Stimulated activated CD4-positive, alpha-beta T cell treated with anti-CD3 and anti-CD28 coated beads, Interleukin-1b, Interleukin-23, amount 100 ng/mL, for 24 hours (primary cell): Measurements from ENCODE around the gene GPC3.
"Not testable (repeated sequence)": the region's sequence is repeated elsewhere in the genome, so short reads cannot be mapped to it uniquely, and the experiment has no call there.

Source experiments
- DNase-seq, 4 experiments: peaks; one replicate each; pipeline ENCODE4 v3.0.0-alpha.2; 2020; ENCODE audit warnings: low read depth in 4 of 4, low spot score in 1 of 4

Gene GPC3

DNA sequence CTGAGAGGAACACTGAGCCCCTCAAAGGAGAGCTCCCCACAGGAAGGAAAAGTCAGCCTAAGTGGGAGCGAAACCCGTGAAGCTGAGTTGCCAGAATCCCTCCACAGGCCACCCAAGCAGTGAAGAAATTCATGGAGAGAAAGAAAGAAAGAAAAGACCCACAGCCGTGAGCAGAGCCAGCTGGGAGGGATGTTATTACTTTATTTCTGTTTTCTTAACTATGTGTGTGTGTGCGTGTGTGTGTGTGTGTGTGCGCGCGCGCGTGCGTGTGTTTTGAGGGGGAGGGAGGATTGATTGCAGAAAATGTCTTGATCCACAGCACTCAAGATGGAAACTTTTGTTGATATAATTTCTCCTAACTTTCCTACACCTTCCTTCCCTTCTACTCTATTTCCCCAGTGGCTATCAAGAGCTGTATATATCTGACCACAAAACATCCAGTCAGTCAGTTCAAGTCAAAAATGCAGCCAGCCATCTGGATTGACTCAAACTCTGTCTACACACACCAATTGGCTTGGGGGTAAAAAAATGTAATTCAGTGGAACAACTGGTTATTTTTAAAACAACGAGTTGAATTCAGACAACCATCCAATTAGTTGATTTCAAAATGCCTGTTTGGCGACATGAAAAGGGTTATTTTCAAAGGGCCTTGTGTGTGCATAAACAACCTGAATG, 13.8 kb upstream of the GPC3 start:
- no peak for DNase-seq

DNA sequence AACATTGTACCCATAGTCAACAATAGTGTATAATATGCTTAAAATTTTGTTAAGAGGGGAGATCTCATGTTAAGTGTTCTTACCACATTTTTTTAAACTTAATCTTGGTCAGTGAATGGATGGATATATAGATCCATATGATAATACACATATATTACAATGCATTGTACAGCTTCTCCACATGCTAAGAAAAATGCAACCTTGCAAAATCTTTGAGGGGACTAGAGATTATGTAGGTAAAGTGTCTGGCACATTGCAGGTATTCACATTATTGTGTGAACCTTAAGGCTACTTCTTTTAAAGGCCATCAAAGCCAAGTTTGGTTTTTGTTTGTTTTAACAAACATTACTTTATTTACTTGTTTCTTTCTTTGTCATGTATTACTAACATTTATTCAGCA, 10.4 kb upstream of the GPC3 start:
- DNase-seq: no peak

DNA sequence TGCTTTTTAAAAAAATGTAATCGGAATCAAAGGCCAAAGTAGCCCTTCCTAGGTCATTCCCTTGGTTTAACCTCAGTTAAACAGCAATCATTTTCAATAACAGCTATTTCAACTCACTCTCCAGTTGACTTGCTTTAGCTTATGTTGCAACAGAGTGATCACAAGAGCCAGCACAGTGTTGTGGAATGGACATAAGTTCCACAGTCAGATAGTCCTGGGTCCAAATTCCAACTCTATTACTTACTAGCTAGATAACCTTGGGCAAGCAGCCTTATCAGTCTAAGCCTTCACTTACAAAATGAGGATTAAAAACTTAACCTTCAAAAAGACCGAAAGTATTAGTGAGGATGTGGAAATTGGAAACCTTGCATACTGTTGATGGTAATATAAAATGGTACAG, 9.2 kb upstream of the GPC3 start:
- DNase-seq: no peak

DNA sequence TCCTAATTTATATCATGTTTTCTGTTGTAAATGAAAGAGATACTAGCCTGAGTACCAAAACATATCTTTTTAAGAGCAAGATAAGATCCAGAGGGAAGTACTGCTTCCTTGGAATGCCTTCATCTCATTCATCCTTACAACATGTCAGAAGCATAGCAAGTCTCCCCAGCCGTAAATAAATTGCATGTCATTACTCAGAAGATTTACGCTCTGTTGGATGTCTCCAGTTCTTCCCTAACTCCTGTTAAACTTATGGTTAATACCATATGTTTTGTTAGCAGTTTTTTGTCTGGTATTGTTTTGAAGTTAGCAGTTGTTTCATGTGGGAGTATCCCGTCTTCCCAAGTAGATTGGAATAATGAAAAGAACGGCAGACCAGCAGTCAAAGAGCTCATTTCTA, 7.5 kb upstream of the GPC3 start:
- DNase-seq: no peak

DNA sequence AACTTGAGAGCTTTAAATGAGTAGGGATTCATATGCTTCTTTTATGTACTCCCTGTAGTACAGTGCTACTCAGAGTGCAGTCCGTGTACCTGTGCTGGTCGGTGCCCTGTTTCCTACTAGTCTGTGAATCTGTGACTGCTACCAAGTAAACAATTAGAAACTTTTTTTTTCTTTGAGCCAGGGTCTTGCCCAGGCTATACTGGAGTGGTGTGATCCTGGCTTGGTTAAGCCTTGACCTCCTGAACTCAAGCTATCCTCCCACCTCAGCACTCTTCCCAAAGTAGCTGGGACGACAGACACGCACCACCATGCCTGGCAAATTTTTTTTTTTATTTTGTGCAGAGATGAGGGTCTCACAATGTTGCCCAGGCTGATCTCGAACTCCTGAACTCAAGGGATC, 6.4 kb upstream of the GPC3 start:
- DNase-seq: no peak

DNA sequence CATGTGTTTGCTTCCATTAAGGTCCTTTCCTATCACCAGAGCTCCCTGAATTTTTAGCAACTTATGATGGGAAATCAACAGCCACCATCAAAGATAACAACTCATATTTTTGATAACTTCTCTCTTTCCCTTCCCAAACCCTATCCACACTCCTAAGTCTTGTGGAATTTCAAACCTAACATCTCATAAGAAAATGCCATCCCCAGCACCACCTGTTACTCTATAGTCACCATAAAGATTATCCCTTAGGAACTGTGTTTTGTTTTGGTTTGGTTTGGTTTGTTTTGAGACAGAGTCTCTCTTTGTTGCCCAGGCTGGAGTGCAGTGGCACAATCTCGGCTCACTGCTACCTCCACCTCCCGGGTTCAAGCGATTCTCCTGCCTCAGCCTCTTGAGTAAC, 5.7 kb upstream of the GPC3 start:
- DNase-seq: not testable (repeated sequence)

DNA sequence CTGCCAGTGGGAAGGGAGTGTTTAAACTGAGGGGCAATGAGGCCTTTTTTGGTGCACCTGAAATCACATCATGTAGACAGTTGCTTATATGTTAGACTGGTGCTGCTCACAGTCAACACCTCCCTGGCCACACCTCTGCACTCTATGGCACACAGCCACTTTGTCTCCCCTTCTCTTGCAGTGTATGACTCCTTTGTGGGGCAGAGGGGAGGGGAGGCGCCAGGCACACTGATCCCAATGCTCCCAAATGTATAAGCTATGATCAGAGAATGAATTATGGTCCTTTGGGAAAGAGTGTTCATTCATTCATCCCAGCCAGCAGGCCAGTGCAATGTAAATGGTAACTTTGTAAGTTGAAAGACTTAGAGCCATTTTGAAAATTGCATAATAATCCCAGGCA, 4.6 kb upstream of the GPC3 start:
- DNase-seq: no peak

DNA sequence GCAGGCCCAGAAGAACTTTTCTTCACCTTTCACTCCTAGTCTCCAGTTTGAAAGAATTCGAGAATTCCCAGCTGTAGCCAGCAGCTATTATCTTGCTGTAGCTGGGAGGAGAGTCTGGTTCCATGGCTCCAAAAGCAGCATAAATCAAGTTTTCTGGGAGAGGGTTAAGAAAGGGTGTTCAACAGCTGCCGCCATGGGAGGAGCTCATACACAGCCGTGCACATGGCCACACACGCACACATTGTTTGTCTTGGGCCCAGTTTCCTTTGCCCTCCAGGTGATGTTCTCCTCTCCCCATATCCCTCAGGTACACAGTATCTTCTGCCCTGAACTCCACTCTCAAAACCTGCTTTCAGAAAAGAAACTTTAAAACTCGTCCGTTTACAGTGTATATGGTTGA, 4.1 kb upstream of the GPC3 start:
- no peak for DNase-seq

DNA sequence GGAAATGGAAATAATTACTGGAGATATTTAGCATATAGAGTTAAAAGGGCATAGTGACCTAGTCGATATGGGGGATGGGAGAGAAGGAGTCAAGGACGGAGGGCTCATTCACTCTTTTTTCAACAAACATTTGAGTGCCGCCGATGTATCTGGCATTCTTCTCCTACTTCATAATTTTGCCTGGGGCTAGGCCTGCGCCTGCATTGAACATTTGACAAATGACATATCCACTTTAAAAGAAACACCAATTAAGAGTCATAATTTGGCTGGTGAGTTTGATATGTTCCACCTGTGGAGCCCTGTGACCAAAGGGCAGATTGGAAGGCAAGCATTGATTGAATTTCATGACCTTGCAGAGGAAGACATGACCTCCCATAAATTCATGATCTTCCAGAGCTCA, 2.6 kb upstream of the GPC3 start:
- DNase-seq: no peak

DNA sequence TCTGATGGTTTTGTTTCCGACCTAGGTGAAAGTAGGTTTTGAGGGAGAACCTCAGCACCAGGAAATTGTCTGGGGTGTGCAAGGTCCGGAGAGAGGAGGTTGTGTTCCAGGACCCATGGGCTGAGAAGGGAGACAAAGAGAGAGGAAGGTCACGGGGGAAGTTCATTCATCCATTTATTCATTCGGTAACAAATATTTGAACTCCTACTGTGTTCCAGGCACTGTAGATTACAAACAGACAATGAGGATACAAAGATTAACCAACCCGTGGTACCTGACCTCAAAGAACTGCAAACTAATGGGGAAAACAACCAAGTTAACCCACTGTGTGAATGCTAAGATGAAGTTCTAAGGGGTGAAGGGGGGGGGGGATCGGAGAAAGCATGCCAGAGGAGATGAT, 1.8 kb upstream of the GPC3 start:
- no peak for DNase-seq

DNA sequence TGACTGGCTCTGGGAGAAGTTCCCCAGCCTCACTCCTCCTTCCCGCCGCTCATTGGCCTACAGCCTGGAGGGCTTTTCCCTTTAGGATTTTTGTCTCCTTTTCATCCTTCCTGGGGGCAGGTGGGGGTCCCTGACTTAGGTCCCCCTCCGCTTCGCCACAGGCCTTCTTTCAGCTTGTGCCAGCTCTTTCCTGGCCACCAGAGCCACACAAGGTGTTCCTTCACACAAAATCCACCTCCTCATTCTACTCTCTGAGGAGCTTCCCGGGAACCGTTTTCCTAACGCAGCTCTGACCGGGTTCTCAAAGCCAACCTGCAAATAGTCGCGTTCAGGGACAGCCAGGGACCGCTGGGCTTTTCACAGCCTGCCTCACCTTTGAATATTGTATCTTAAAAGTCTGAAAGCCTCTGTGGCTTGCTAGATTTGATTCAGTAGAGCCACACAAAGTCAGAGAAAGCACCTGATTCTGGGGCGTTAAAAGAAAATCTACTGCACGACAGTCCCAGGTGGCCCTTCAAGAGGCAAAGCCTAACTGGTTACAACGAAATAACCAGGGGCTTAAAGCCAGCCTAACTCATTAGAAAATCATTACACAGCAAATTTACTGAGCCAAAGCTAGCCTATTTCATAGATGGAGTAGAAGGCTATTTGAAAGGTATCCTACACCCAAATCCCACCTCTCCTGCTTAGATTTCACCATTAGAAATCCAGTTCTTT, 731 bp upstream of the GPC3 start:
- no peak for DNase-seq

DNA sequence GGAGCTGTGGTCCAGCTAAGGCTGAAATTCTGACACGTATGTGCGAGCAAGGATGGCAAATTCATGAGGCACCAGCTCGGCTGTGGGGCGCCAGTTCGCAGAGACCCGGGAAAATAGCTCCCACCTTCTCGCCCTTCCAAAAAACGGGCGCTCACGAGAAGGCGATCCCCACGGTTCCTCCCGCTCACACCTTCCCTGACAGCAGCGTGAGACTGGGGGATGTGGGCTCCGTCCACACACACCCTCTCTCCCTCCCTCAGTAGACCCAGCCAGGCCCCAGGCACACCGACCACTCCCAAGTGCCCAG, 584 bp downstream of the GPC3 start:
- no peak for DNase-seq

DNA sequence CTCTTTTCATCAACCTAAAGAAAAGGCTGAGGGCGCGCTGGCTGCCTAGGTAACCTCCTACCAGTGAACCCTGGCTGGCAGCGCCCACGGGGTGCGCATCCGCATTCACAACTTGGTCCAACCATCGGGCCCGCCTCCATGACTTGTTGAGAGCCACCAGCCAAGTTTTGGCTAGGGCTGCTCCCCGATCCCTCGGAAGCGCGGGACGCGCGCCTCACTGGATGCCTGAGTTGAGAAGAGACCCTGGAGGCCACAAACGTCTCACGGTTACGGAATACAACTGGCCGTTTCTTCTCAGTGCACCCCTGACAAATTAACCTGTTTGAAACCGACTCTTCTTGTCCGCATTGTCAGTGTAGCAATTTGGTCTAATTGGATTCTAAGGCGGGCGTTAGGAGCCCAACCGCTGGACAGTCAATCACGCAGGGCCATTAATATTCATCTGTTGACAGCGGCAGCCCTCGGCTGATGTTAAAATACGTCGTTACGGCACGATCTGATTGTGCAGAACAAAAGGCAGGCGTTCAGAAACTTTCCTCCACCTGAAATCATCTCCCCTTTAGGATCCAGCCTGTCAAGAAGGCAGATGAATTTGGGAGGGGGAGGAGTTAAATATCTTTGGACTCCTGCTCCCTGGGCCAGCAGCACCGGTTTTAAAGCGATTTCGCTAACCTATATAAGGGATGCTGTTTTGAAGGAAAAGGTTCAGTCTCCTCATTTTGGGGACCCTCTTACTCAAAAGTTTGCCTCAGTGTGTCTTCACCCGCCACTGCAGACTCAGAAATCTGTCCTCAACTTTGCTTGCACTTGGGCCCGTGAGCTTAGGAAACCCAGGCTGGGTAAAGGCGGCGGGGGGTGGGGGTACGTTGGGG, 1.2 kb downstream of the GPC3 start:
- no peak for DNase-seq

DNA sequence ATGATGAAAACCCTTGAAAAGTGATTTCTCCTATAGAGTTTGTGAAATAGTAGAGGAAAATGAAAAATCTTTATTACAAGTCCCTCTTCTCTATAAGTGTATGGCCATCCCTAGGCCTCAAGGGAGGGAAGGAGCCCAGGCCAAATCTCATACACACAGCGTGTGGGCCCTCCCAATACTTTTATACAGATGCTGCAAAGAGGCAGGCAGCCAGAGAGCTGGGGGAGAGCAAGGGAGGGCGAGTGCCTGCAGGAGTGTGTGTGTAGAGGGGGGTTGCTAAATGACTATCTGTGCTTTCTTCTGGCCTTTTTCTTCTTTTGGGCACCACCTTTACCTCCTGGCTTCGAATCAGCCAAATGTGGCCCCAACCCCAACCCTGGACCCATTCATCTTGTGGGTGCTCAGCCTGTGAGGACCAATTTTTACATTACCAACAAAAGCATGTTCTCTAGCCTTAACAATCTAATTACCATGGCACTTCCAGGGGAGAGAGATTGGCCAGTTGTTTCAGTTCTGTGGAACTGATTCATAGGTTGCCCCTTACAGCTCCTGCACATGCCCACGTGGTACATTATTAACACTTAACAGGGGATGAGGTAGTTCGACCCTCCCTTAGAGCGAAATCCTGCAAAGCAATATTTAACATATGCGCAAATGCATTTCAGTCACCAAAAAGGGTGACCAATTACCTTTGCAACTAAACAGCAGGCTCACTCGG, 2.0 kb downstream of the GPC3 start:
- DNase-seq: no peak

DNA sequence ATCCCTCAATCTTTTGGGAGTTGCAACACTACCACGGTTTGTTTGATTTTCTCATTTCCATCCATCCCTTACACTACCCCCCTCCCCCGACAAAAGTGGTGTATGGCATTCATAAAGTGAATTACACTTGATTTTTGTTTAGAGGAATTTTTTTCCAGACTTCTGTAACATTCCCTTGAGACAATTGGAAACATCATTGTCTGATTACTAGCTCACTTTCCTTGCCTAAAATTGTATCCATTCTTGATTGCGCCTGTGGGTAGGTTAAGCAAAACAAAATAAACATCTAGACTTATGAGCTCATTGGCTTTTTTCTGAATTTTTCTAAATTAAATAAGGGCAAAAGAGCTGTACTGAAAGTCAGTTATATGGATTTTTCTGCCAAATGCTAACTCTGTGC, 3.5 kb downstream of the GPC3 start:
- no peak for DNase-seq

DNA sequence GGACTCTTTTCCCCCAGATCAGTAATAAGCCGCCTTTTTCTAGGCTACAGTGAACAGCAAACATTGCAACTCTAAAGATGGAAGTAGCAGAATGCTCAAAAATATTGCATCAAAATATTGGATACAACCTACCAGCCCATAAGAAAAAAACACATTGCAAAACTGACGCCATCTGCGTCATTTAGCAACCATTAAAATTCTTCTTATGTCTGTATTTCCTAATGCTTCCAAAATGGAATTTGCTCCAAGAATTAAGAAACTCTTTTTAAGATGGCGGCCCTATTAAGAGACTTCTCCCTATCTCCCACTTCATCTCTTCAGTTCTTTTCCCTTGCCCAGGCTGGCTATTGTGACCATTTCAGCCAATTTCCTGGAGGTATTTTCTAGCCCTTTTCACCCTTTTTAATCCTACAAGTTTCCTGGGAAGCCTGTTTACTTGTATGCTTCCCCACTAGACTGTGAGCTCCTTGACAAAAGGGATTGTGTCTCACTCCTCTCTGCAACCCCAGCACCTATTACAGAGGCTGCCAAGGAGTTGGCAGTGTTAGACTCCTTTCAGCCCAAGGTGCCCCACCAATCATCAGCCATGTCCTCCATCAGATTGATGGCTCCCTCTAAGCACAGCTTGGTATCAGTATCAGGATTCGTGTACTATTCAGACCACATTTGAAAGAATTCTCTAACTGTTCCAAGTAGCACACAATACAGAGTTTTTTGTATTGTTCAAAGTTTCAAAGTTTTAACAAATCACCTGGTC, 4.4 kb downstream of the GPC3 start:
- no peak for DNase-seq

DNA sequence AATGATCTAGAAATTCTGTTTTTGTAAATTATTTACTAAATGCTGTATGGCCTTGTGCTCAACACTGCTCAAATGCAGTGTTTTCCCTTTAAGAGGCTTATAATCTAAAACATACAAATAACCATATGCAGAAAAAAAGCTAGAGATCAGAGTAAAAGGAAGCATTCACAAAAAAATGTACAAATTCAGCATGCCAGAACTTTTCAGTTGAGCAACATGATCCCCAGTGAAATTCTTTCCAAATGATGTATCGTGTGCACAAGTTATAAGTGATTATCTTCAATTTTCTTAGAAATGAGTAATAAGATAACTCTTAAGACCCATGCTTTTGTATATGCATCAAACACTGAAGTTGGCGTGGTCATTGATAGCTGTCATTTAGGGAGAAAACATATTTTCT, 5.0 kb downstream of the GPC3 start:
- DNase-seq: no peak

DNA sequence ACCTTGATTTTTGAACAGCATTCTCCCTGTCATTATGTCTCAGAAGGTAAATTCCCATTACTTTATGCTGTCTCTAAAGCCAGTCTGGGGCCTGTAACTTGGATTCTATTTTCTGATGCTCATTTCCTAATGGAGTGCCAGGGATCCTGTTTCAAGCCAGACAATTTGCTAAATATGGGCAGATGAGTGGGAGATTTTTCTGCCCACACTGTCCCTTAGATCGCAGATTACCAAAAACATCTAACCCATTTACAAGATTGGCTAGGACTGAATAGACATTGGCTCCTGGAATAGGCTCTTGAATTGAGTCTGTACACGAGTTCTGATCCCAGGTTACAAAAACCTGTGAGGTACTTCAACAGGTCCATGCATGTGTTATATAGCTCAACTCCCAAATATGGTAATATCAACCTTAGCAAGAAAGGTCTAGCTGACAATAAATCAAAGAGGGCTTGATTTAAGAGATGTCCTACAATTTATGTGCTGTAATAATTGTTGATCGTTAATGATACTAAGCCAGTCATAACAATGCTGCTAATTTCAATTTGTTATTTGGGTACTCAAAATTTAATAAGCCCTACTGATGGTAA, 5.7 kb downstream of the GPC3 start:
- DNase-seq: no peak

DNA sequence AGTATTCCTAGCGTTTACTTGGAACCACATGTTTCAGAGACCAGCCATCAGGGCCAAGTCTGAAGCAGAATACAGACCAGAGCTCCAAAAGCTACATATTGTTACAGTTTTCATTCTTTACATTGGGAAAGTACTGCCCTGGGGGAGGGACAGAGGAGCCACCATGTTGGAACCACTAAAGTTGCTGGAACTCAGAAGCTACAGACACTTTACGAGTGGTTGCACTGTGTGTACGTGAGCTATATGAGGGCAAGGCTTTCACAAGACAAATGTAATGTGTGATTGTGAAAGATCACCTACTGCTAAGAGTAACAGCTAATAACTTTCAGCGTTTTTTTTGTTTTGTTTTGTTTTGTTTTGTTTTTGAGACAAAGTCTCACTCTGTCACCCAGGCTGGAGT, 11.7 kb downstream of the GPC3 start:
- DNase-seq: no peak

DNA sequence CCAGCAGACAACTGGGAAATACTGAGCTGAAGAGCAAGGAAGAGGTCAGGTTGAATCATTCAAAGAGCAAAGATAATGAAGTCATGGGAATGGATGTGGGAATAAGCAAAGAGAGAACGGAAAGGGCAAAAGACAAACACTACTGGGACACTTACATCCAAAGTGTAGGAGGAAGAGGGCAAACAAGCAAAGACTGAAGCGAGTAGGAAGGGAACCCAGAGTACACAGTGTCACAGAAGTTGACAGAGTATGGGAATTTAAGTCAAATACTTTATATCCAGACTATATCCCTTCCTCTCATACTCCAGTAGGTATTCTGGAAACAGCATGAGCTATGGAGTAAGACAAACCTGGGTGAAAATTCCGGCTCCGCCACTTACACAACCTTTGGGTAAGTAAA, 12.5 kb downstream of the GPC3 start:
- DNase-seq: no peak

DNA sequence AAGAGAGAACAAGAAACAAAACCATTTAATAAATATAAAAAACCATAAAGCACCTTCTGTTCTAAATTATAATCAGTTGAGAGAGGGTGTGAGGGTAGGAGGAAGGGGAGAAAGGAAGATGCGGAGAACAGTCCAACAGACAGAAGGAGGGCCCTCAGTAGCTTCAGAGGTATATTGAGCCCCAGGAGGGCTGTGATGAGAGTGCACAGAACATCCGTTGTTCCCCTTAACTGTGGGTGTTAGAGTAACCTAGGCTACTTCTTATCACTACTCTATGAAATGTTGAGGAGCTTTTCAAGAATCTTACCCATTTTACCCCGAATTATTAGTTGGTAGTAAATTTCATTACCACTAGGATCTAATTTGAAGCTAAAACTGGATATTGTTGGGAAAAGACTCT, 13.8 kb downstream of the GPC3 start:
- DNase-seq: no peak
